ENCODE results near the gene TMEM258. TPM values are rescaled to one million over a fixed set of nuclear protein-coding genes. Genes with fewer than 3 reads are reported as not detected.

TMEM258 gene
- total and polyA plus RNA-seq, 2 experiments from 2014 or later = 35.3 to 241 TPM

- no peak for TF ChIP-seq CTCF (IDR thresholded peaks at IDR 0.05; ENCODE audit: low read depth, low read length)
- H3K4me1 ChIP-seq (ENCODE audit: low read depth) = peaks cover 15% of the 10 kb centered on the region
- H3K9me3 ChIP-seq (ENCODE audit: low read depth) = no peaks in the 10 kb centered on the region
- peak in 1 of 2 donors; percentile 36 for DNase-seq (ENCODE audit: low read depth in 1 of 2, low spot score in 1 of 2)
- H3K27me3 ChIP-seq = no peaks in the 10 kb centered on the region
- peak overlapping the region; percentile 97 for H3K27ac ChIP-seq
- peak overlapping the region; percentile 22 for H3K4me3 ChIP-seq
- peaks cover 39% of the 10 kb centered on the region for H3K36me3 ChIP-seq
These were observed 22.0 kb upstream of the TMEM258 start for GRCh38 chr11:61814247-61814957.

- no peak overlapping the region for H3K27ac ChIP-seq
- H3K4me1 ChIP-seq (ENCODE audit: low read depth) = peaks cover 10% of the 10 kb centered on the region
- H3K36me3 ChIP-seq = peaks cover 46% of the 10 kb centered on the region
- no peaks in the 10 kb centered on the region for H3K27me3 ChIP-seq
- no peak for DNase-seq (ENCODE audit: low read depth in 1 of 2, low spot score in 1 of 2)
- no peak for TF ChIP-seq CTCF (IDR thresholded peaks at IDR 0.05; ENCODE audit: low read depth, low read length)
- H3K4me3 ChIP-seq = no peak overlapping the region
- H3K9me3 ChIP-seq (ENCODE audit: low read depth) = no peaks in the 10 kb centered on the region
These were observed 20.5 kb upstream of the TMEM258 start for GRCh38 chr11:61812736-61813411.

GRCh38 chr11:61811831-61812230 lies 19.4 kb upstream of the TMEM258 start:
- TF ChIP-seq CTCF (IDR thresholded peaks at IDR 0.05; ENCODE audit: low read depth, low read length) = no peak
- no peak for DNase-seq (ENCODE audit: low read depth in 1 of 2, low spot score in 1 of 2)
- Histone ChIP-seq H3K9me3 (ENCODE audit: low read depth) (no peaks in the 10 kb centered on the region), H3K36me3 (peaks cover 53% of the 10 kb centered on the region), H3K27ac (no peak overlapping the region), H3K4me3 (no peak overlapping the region), H3K4me1 (ENCODE audit: low read depth) (peaks cover 3% of the 10 kb centered on the region), H3K27me3 (no peaks in the 10 kb centered on the region)

- Histone ChIP-seq H3K4me3 (no peak overlapping the region), H3K27me3 (no peaks in the 10 kb centered on the region), H3K27ac (no peak overlapping the region), H3K36me3 (peaks cover 56% of the 10 kb centered on the region), H3K4me1 (ENCODE audit: low read depth) (peaks cover 3% of the 10 kb centered on the region), H3K9me3 (ENCODE audit: low read depth) (no peaks in the 10 kb centered on the region)
- DNase-seq (ENCODE audit: low read depth in 1 of 2, low spot score in 1 of 2) = no peak
- no peak for TF ChIP-seq CTCF (IDR thresholded peaks at IDR 0.05; ENCODE audit: low read depth, low read length)
These were observed 18.3 kb upstream of the TMEM258 start for GRCh38 chr11:61810671-61811175.

GRCh38 chr11:61806785-61807184 lies 14.4 kb upstream of the TMEM258 start:
- Histone ChIP-seq H3K27ac (no peak overlapping the region), H3K4me3 (no peak overlapping the region), H3K4me1 (ENCODE audit: low read depth) (no peaks in the 10 kb centered on the region), H3K36me3 (peaks cover 73% of the 10 kb centered on the region), H3K27me3 (no peaks in the 10 kb centered on the region), H3K9me3 (ENCODE audit: low read depth) (no peaks in the 10 kb centered on the region)
- DNase-seq (ENCODE audit: low read depth in 1 of 2, low spot score in 1 of 2) = no peak
- no peak for TF ChIP-seq CTCF (IDR thresholded peaks at IDR 0.05; ENCODE audit: low read depth, low read length)
